Muscle of leg (tissue), 11 donors: ENCODE data around the gene MGST3. TPM values are rescaled to one million over a fixed set of nuclear protein-coding genes. Genes with fewer than 3 reads are reported as not detected.

Experiments used
- DNase-seq: peaks from one replicate; pipeline ENCODE4 v3.0.0; 2013
- H3K27ac ChIP-seq: one replicate; pipeline ENCODE4 v1.5.1; 2013; ENCODE audit warnings: mild to moderate bottlenecking, low read length, control low read depth
- H3K27me3 ChIP-seq: one replicate; pipeline ENCODE4 v1.6.1; 2013; ENCODE audit warnings: low read length; ENCODE audit not compliant: control insufficient read depth, insufficient read depth
- H3K36me3 ChIP-seq: one replicate; pipeline ENCODE4 v1.6.1; 2013; ENCODE audit warnings: low read length; ENCODE audit not compliant: control insufficient read depth, insufficient read depth
- H3K4me1 ChIP-seq: one replicate; pipeline ENCODE4 v1.6.1; 2013; ENCODE audit warnings: low read length; ENCODE audit not compliant: control insufficient read depth, insufficient read depth
- H3K4me3 ChIP-seq: one replicate; pipeline ENCODE4 v1.5.1; 2013; ENCODE audit warnings: low read length, control low read depth
- H3K9me3 ChIP-seq: replicated peaks from 2 replicates; pipeline ENCODE4 v1.6.1; 2013; ENCODE audit warnings: low read depth, low read length; ENCODE audit not compliant: control insufficient read depth
- WGBS: methylation state at CpG from one replicate; pipeline ENCODE4 v1.1.5; 2013; ENCODE audit warnings: missing lambda C conversion rate; ENCODE audit not compliant: insufficient coverage; 5-methylcytosine and 5-hydroxymethylcytosine counted together
- polyA plus RNA-seq, 8 donors: library from polyadenylated mRNA; unstranded; fragments of 120-200 nt; gene quantifications; one replicate each; pipeline versions ENCODE4 v1.2.1 to v1.2.3, GENCODE V29; 2013; ENCODE audit warnings: inconsistent platforms in 1 of 8, low replicate concordance in 1 of 8; ENCODE audit not compliant: insufficient read length in 8 of 8, insufficient read depth in 1 of 8
- total RNA-seq: library from RNA; stranded (reverse); fragments of 120-200 nt; gene quantifications from one replicate; pipeline ENCODE4 v1.2.4, GENCODE V29; 2013

MGST3 gene
- total and polyA plus RNA-seq, 9 donors, result 133 to 194 (median 167) TPM

- 70% methylated on average over 4 of the region's 4 CpGs for WGBS
- Histone ChIP-seq H3K4me1 (no peaks in the 10 kb centered on the region), H3K9me3 (no peaks in the 10 kb centered on the region), H3K27ac (no peak overlapping the region), H3K4me3 (no peak overlapping the region), H3K36me3 (no peaks in the 10 kb centered on the region), H3K27me3 (peaks cover 3% of the 10 kb centered on the region)
- DNase-seq, result no peak
Measured at GRCh38 chr1:165624441-165624840, 6.6 kb upstream of the MGST3 start.

GRCh38 chr1:165628147-165628822, 2.7 kb upstream of the MGST3 start:
- no peak overlapping the region for H3K4me3 ChIP-seq
- WGBS, result 73% methylated on average over 4 of the region's 6 CpGs
- H3K4me1 ChIP-seq, result peaks cover 12% of the 10 kb centered on the region
- no peak overlapping the region for H3K27ac ChIP-seq
- no peak for DNase-seq
- H3K27me3 ChIP-seq, result no peaks in the 10 kb centered on the region
- no peaks in the 10 kb centered on the region for H3K36me3 ChIP-seq
- H3K9me3 ChIP-seq, result no peaks in the 10 kb centered on the region

GRCh38 chr1:165629151-165629550, 1.9 kb upstream of the MGST3 start:
- no peak overlapping the region for H3K27ac ChIP-seq
- DNase-seq, result no peak
- WGBS, result no CpG with 5 or more reads among the region's 3 CpGs
- H3K4me3 ChIP-seq, result no peak overlapping the region
- H3K9me3 ChIP-seq, result no peaks in the 10 kb centered on the region
- peaks cover 12% of the 10 kb centered on the region for H3K4me1 ChIP-seq
- no peaks in the 10 kb centered on the region for H3K36me3 ChIP-seq
- no peaks in the 10 kb centered on the region for H3K27me3 ChIP-seq

GRCh38 chr1:165629848-165630628, 996 bp upstream of the MGST3 start:
- H3K4me3 ChIP-seq, result peak overlapping the region; percentile 96
- WGBS, result 1% methylated on average over 22 of the region's 26 CpGs
- no peaks in the 10 kb centered on the region for H3K36me3 ChIP-seq
- no peaks in the 10 kb centered on the region for H3K9me3 ChIP-seq
- H3K27ac ChIP-seq, result peak overlapping the region; percentile 95
- no peak for DNase-seq
- peaks cover 12% of the 10 kb centered on the region for H3K4me1 ChIP-seq
- H3K27me3 ChIP-seq, result no peaks in the 10 kb centered on the region

GRCh38 chr1:165631342-165632151, 513 bp downstream of the MGST3 start:
- H3K4me1 ChIP-seq, result peaks cover 12% of the 10 kb centered on the region
- 2% methylated on average over 25 of the region's 31 CpGs for WGBS

GRCh38 chr1:165632152-165632469, 1.1 kb downstream of the MGST3 start:
- H3K27me3 ChIP-seq, result no peaks in the 10 kb centered on the region
- H3K9me3 ChIP-seq, result no peaks in the 10 kb centered on the region
- no peak for DNase-seq
- WGBS, result 6% methylated on average over 4 of the region's 5 CpGs
- H3K36me3 ChIP-seq, result peaks cover 2% of the 10 kb centered on the region
- H3K27ac ChIP-seq, result peak overlapping the region; percentile 95
- H3K4me3 ChIP-seq, result peak overlapping the region; percentile 96
- H3K4me1 ChIP-seq, result peaks cover 12% of the 10 kb centered on the region

More at GRCh38 chr1:165631342-165632151, 513 bp downstream of the MGST3 start:
- H3K27ac ChIP-seq, result peak overlapping the region; percentile 95
- H3K4me3 ChIP-seq, result peak overlapping the region; percentile 96
- peak; percentile 57 for DNase-seq
- H3K27me3 ChIP-seq, result no peaks in the 10 kb centered on the region
- no peaks in the 10 kb centered on the region for H3K36me3 ChIP-seq
- H3K9me3 ChIP-seq, result no peaks in the 10 kb centered on the region

GRCh38 chr1:165632491-165632890, 1.5 kb downstream of the MGST3 start:
- H3K36me3 ChIP-seq, result peaks cover 2% of the 10 kb centered on the region
- peaks cover 12% of the 10 kb centered on the region for H3K4me1 ChIP-seq
- peak overlapping the region; percentile 96 for H3K4me3 ChIP-seq
- peak overlapping the region; percentile 95 for H3K27ac ChIP-seq
- H3K27me3 ChIP-seq, result no peaks in the 10 kb centered on the region
- H3K9me3 ChIP-seq, result no peaks in the 10 kb centered on the region
- peak; percentile 78 for DNase-seq
- WGBS, result no CpG with 5 or more reads among the region's 7 CpGs

- DNase-seq, result no peak
- Histone ChIP-seq H3K9me3 (no peaks in the 10 kb centered on the region), H3K27me3 (no peaks in the 10 kb centered on the region), H3K4me1 (peaks cover 12% of the 10 kb centered on the region), H3K4me3 (no peak overlapping the region), H3K36me3 (peaks cover 2% of the 10 kb centered on the region), H3K27ac (no peak overlapping the region)
- WGBS, result 60% methylated on average over 1 of the region's 3 CpGs
Measured at GRCh38 chr1:165633614-165634013, 2.6 kb downstream of the MGST3 start.

- Histone ChIP-seq H3K27me3 (no peaks in the 10 kb centered on the region), H3K27ac (no peak overlapping the region), H3K4me3 (no peak overlapping the region), H3K4me1 (peaks cover 12% of the 10 kb centered on the region), H3K9me3 (no peaks in the 10 kb centered on the region), H3K36me3 (peaks cover 2% of the 10 kb centered on the region)
- DNase-seq, result no peak
- 92% methylated on average over 2 of the region's 6 CpGs for WGBS
Measured at GRCh38 chr1:165634154-165634921, 3.3 kb downstream of the MGST3 start.
